Colonic mucosa (tissue), 4 donors: ENCODE results near the gene TNFAIP8L3. TPM values are rescaled to one million over a fixed set of nuclear protein-coding genes. Genes with fewer than 3 reads are reported as not detected.

Experiments
- DNase-seq: peaks from one replicate; pipeline ENCODE4 v3.0.0-alpha.2; 2020
- H3K27ac ChIP-seq: fragments of 200-600 bp; one replicate; pipeline ENCODE4 v1.8.0; 2021
- H3K27me3 ChIP-seq: fragments of 200-600 bp; one replicate; pipeline ENCODE4 v1.8.0; 2021
- H3K36me3 ChIP-seq: fragments of 200-600 bp; one replicate; pipeline ENCODE4 v1.8.0; 2021
- H3K4me1 ChIP-seq: fragments of 200-600 bp; one replicate; pipeline ENCODE4 v1.8.0; 2021; ENCODE audit warnings: mild to moderate bottlenecking
- H3K4me3 ChIP-seq: fragments of 200-600 bp; one replicate; pipeline ENCODE4 v1.8.0; 2021
- H3K9ac ChIP-seq, 2 donors: one replicate each; pipeline ENCODE4 v1.7.0; 2013; ENCODE audit warnings: control low read depth in 2 of 2, low read depth in 2 of 2, low read length in 2 of 2
- H3K9me3 ChIP-seq: fragments of 200-600 bp; one replicate; pipeline ENCODE4 v1.8.0; 2021
- CTCF ChIP-seq: fragments of 200-600 bp; IDR thresholded peaks from one replicate; pipeline ENCODE4 v1.8.0; 2022; ENCODE audit warnings: antibody characterized with exemption, mild to moderate bottlenecking
- intact Hi-C: fragments of 100-400 bp; cut with DNase I; formaldehyde crosslinking; loops from one replicate; pipeline ENCODE4 v1.14.1; 2022
- total RNA-seq, 2 donors: library from RNA; stranded (reverse); fragmentation: NEBNext Ultra II Directional in 1 of 2; extraction: Animal tissue kit (Norgen Biotek cat#: 25700) in 1 of 2; gene quantifications; one replicate each; pipeline ENCODE4 v1.2.1, GENCODE V29; 2021
- donor health status: healthy.
- donor health status: DM: no; HTN: no; CAD: no.
- donor health status: DM: no; HTN: no; CAD: no.

Gene TNFAIP8L3
- total RNA-seq, 2 donors from 2014 or later: 5.3 to 7.3 TPM

GRCh38 chr15:51112078-51112477 lies 17.4 kb upstream of the TNFAIP8L3 start:
- no peaks in the 10 kb centered on the region for H3K9me3 ChIP-seq
- no peak overlapping the region for H3K27ac ChIP-seq
- intact Hi-C loops: no loop called here
- no peaks in the 10 kb centered on the region for H3K4me1 ChIP-seq
- no peak for DNase-seq
- no peaks in the 10 kb centered on the region for H3K36me3 ChIP-seq
- H3K4me3 ChIP-seq: no peak overlapping the region
- no peaks in the 10 kb centered on the region for H3K27me3 ChIP-seq
- TF ChIP-seq CTCF: no peak
- no peak overlapping the region for H3K9ac ChIP-seq

GRCh38 chr15:51111061-51111460 lies 16.4 kb upstream of the TNFAIP8L3 start:
- Histone ChIP-seq H3K4me1 (no peaks in the 10 kb centered on the region), H3K9ac (no peak overlapping the region), H3K27me3 (no peaks in the 10 kb centered on the region), H3K9me3 (no peaks in the 10 kb centered on the region), H3K4me3 (no peak overlapping the region), H3K36me3 (no peaks in the 10 kb centered on the region), H3K27ac (no peak overlapping the region)
- no peak for DNase-seq
- intact Hi-C loops: no loop called here
- no peak for TF ChIP-seq CTCF

- no peak for TF ChIP-seq CTCF
- Histone ChIP-seq H3K4me3 (no peak overlapping the region), H3K9me3 (no peaks in the 10 kb centered on the region), H3K9ac (no peak overlapping the region), H3K27ac (no peak overlapping the region), H3K4me1 (no peaks in the 10 kb centered on the region), H3K36me3 (no peaks in the 10 kb centered on the region), H3K27me3 (no peaks in the 10 kb centered on the region)
- no peak for DNase-seq
- intact Hi-C loops: no loop called here
These were observed 15.5 kb upstream of the TNFAIP8L3 start for GRCh38 chr15:51110171-51110570.

GRCh38 chr15:51108933-51109550 lies 14.3 kb upstream of the TNFAIP8L3 start:
- H3K4me3 ChIP-seq: no peak overlapping the region
- H3K27ac ChIP-seq: no peak overlapping the region
- DNase-seq: no peak
- peak overlapping the region in 1 of 2 donors; percentile 1 for H3K9ac ChIP-seq
- no peaks in the 10 kb centered on the region for H3K36me3 ChIP-seq
- no peaks in the 10 kb centered on the region for H3K9me3 ChIP-seq
- no peaks in the 10 kb centered on the region for H3K27me3 ChIP-seq
- no peak for TF ChIP-seq CTCF
- intact Hi-C loops: no loop called here
- no peaks in the 10 kb centered on the region for H3K4me1 ChIP-seq

GRCh38 chr15:51107612-51108011 lies 12.9 kb upstream of the TNFAIP8L3 start:
- H3K27ac ChIP-seq: no peak overlapping the region
- H3K9me3 ChIP-seq: no peaks in the 10 kb centered on the region
- TF ChIP-seq CTCF: no peak
- intact Hi-C loops: no loop called here
- no peak overlapping the region for H3K9ac ChIP-seq
- no peak for DNase-seq
- H3K27me3 ChIP-seq: no peaks in the 10 kb centered on the region
- no peaks in the 10 kb centered on the region for H3K4me1 ChIP-seq
- no peak overlapping the region for H3K4me3 ChIP-seq
- H3K36me3 ChIP-seq: no peaks in the 10 kb centered on the region
